B cell (primary cell): Measurements from ENCODE around the gene ROPN1. TPM values are rescaled to one million over a fixed set of nuclear protein-coding genes. Genes with fewer than 3 reads are reported as not detected.

Source experiments
- ATAC-seq: fragments of 200-7000 bp; cut with Tn5 transposase; one replicate; pipeline ENCODE4 v1.10.0; 2021; ENCODE audit warnings: low read depth, mild to moderate bottlenecking, moderate number of reproducible peaks, moderate library complexity
- CTCF ChIA-PET: fragments of 350-600 bp; sonication (Branson Sonifier 250); formaldehyde crosslinking; loops from one replicate; lab custom pipeline; 2021; ENCODE audit warnings: antibody characterized with exemption, inconsistent platforms; lab: Charles Lee
- POLR2A ChIA-PET: fragments of 350-600 bp; sonication (Branson Sonifier 250); formaldehyde crosslinking; loops from one replicate; lab custom pipeline; 2021; ENCODE audit warnings: antibody characterized with exemption; lab: Charles Lee
- DNase-seq: peaks from one replicate; pipeline ENCODE4 v3.0.0; 2013
- H2AFZ ChIP-seq: 2 replicates; pipeline ENCODE4 v1.6.1; 2012; ENCODE audit warnings: mild to moderate bottlenecking, low read depth, low read length; ENCODE audit not compliant: insufficient read depth, poor library complexity, severe bottlenecking
- H3K27ac ChIP-seq, 2 donors: 1 replicate in 1 of 2; 2 replicates in 1 of 2; pipeline ENCODE4 v1.5.1; 2012 to 2013; ENCODE audit warnings: low read length in 2 of 2, mild to moderate bottlenecking in 2 of 2, moderate library complexity in 1 of 2
- H3K27me3 ChIP-seq, 4 experiments: fragments of 200-600 bp in 1 of 4; sonication (generic) in 1 of 4; replicated peaks in 1 of 4; 1 replicate in 2 of 4; 2 replicates in 2 of 4; pipeline versions ENCODE4 v1.6.1 to v1.7.0; 2013 to 2016; ENCODE audit warnings: low read length in 3 of 4, mild to moderate bottlenecking in 2 of 4, mixed read lengths in 1 of 4, moderate library complexity in 1 of 4; ENCODE audit not compliant: insufficient read depth in 4 of 4, control insufficient read depth in 3 of 4; ENCODE audit errors: control extremely low read depth in 1 of 4
- H3K36me3 ChIP-seq, 2 experiments: replicated peaks in 1 of 2; 1 replicate in 1 of 2; 2 replicates in 1 of 2; pipeline versions ENCODE4 v1.6.1 to v1.7.1; 2013; ENCODE audit warnings: low read length in 1 of 2; ENCODE audit not compliant: insufficient read depth in 2 of 2, control insufficient read depth in 1 of 2; ENCODE audit errors: control extremely low read depth in 1 of 2, extremely low read depth in 1 of 2
- H3K4me1 ChIP-seq, 2 donors: fragments of 200-600 bp in 1 of 2; sonication (generic) in 1 of 2; 1 replicate in 1 of 2; 2 replicates in 1 of 2; pipeline versions ENCODE4 v1.5.1 to v1.6.1; 2013 to 2017; ENCODE audit warnings: low read length in 2 of 2; ENCODE audit not compliant: control insufficient read depth in 2 of 2, insufficient read depth in 2 of 2
- H3K4me2 ChIP-seq: replicated peaks from 2 replicates; pipeline ENCODE3; 2012; ENCODE audit warnings: mild to moderate bottlenecking, low read depth, low read length; ENCODE audit not compliant: poor library complexity, severe bottlenecking
- H3K4me3 ChIP-seq, 5 experiments: fragments of 200-600 bp in 1 of 5; sonication (generic) in 1 of 5; 1 replicate in 3 of 5; 2 replicates in 2 of 5; pipeline versions ENCODE4 v1.5.1 to v1.7.0; 2011 to 2016; ENCODE audit warnings: low read length in 4 of 5, mild to moderate bottlenecking in 4 of 5, low read depth in 2 of 5, control low read depth in 1 of 5, moderate library complexity in 1 of 5; ENCODE audit not compliant: insufficient read depth in 1 of 5; ENCODE audit errors: control extremely low read depth in 1 of 5, extremely low read depth in 1 of 5
- H3K79me2 ChIP-seq: fragments of 200-600 bp; sonication (generic); one replicate; pipeline ENCODE4 v1.6.0; 2016; ENCODE audit warnings: low read length; ENCODE audit not compliant: control insufficient read depth, insufficient read depth
- H3K9ac ChIP-seq: fragments of 200-600 bp; sonication (generic); 2 replicates; pipeline ENCODE4 v1.6.1; 2017; ENCODE audit warnings: mild to moderate bottlenecking, low read length, moderate library complexity
- H3K9me3 ChIP-seq, 3 donors: one replicate each; pipeline versions ENCODE4 v1.6.1 to v1.7.1; 2013; ENCODE audit warnings: low read length in 2 of 3; ENCODE audit not compliant: control insufficient read depth in 2 of 3, insufficient read depth in 1 of 3; ENCODE audit errors: control extremely low read depth in 1 of 3
- H4K20me1 ChIP-seq: 2 replicates; pipeline ENCODE4 v1.6.0; 2012; ENCODE audit warnings: mild to moderate bottlenecking, low read length; ENCODE audit not compliant: insufficient read depth, control insufficient read depth, poor library complexity, severe bottlenecking
- H3K27ac Mint-ChIP-seq: one replicate; pipeline ENCODE4 v1.8.0; 2021; ENCODE audit warnings: mixed read lengths
- H3K27me3 Mint-ChIP-seq: one replicate; pipeline ENCODE4 v1.8.0; 2021; ENCODE audit warnings: mixed read lengths
- H3K4me1 Mint-ChIP-seq: one replicate; pipeline ENCODE4 v1.8.0; 2021; ENCODE audit warnings: mixed read lengths
- H3K4me3 Mint-ChIP-seq: one replicate; pipeline ENCODE4 v1.8.0; 2021; ENCODE audit warnings: mixed read lengths
- H3K9me3 Mint-ChIP-seq: one replicate; pipeline ENCODE4 v1.8.0; 2022; ENCODE audit warnings: mixed read lengths; ENCODE audit not compliant: insufficient read depth
- EZH2 ChIP-seq: IDR thresholded peaks from 2 replicates; pipeline ENCODE4 v1.6.1; 2012; ENCODE audit warnings: borderline replicate concordance, low read depth, mild to moderate bottlenecking, moderate library complexity, low read length; ENCODE audit not compliant: insufficient read depth, poor library complexity, severe bottlenecking
- WGBS: methylation state at CpG from one replicate; pipeline ENCODE4 v1.1.5; 2013; ENCODE audit warnings: missing lambda C conversion rate; ENCODE audit not compliant: insufficient coverage; 5-methylcytosine and 5-hydroxymethylcytosine counted together
- intact Hi-C: fragments of 100-400 bp; cut with micrococcal nuclease; formaldehyde crosslinking; loops from one replicate; pipeline ENCODE4 v1.10.0; 2022
- polyA plus RNA-seq: library from polyadenylated mRNA; depleted of rRNA; stranded (reverse); fragments of >200 nt; gene quantifications from 2 replicates; pipeline ENCODE4 v1.2.3, GENCODE V29; 2012
- total RNA-seq, 2 donors: library from RNA; stranded (reverse); fragments of 120-200 nt in 1 of 2; gene quantifications; 1 replicate in 1 of 2; 2 replicates in 1 of 2; pipeline versions ENCODE4 v1.2.3 to v1.2.4, GENCODE V29; 2013 to 2022
- TF ChIP-seq, protein P1 (sequence below): fragments of 200-600 bp; IDR thresholded peaks from one replicate; pipeline ENCODE4 v1.8.0; 2022; ENCODE audit warnings: antibody characterized with exemption, mild to moderate bottlenecking

The ROPN1 gene
- total and polyA plus RNA-seq, 2 donors (not counting 1 experiment from before 2014, with no cell fraction given): not detected

DNA sequence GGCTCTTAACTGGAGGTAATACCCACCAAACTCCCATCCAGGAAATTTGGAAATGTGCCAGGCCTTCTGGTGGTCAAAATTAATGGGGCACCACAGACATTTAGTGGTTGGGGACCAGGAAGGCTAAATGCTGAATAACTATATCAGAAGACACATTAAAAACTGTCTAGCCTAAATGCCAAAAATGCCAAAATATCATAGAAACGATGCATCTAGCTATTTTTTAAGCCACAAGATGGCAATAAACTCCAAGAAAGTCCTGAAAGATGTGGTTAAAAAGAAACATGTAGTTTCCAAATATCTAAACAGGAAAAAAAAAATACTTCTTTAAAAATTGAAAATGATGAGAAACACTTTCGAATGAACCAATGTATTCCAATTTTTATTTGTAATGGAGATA is 50.8 kb downstream of the ROPN1 start:
- intact Hi-C loops: no loop called here
- CTCF ChIA-PET: interaction anchor here (1.1 to 1.2 kb wide), 3 partner anchors 39 to 139 kb away, joined by 3 to 6 read pairs (median 5); partner anchors contain the start of gene KALRN

DNA sequence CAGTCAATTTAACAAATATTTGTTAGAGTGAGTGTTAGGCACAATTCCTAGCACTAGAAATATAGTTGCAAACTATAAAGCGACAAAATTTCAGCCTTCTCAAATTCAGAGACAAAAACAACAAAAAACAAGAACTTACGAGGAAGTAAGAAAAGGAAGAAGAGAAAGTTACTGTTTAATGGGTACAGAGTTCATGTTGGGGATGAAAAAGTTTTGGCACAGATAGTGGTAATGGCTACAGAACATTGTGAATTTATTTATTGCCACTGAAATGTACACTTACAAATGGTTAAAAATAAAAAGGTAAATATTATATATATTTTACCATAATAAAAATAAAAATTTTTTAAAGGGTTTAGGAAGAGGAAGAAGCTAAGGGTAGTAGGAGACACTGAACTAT is 52.2 kb downstream of the ROPN1 start:
- ChIA-PET POLR2A (no interaction called here), CTCF (no interaction called here)
- H3K9ac ChIP-seq: no peak overlapping the region
- DNase-seq: no peak
- Mint-ChIP-seq H3K27ac (no peak overlapping the region), H3K27me3 (no peaks in the 10 kb centered on the region), H3K4me3 (no peak overlapping the region), H3K4me1 (no peaks in the 10 kb centered on the region), H3K9me3 (no peaks in the 10 kb centered on the region)
- ATAC-seq: no peak
- intact Hi-C loops: no loop called here
- no peak overlapping the region for H2AFZ ChIP-seq
- H3K4me2 ChIP-seq: no peak overlapping the region
- no peaks in the 10 kb centered on the region for H3K9me3 ChIP-seq
- no CpG with 5 or more reads among the region's 2 CpGs for WGBS
- no peaks in the 10 kb centered on the region for H3K27me3 ChIP-seq
- no peak for TF ChIP-seq EZH2
- TF ChIP-seq, protein P1, sequence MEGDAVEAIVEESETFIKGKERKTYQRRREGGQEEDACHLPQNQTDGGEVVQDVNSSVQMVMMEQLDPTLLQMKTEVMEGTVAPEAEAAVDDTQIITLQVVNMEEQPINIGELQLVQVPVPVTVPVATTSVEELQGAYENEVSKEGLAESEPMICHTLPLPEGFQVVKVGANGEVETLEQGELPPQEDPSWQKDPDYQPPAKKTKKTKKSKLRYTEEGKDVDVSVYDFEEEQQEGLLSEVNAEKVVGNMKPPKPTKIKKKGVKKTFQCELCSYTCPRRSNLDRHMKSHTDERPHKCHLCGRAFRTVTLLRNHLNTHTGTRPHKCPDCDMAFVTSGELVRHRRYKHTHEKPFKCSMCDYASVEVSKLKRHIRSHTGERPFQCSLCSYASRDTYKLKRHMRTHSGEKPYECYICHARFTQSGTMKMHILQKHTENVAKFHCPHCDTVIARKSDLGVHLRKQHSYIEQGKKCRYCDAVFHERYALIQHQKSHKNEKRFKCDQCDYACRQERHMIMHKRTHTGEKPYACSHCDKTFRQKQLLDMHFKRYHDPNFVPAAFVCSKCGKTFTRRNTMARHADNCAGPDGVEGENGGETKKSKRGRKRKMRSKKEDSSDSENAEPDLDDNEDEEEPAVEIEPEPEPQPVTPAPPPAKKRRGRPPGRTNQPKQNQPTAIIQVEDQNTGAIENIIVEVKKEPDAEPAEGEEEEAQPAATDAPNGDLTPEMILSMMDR: no peak
- no peak overlapping the region for H3K27ac ChIP-seq
- H3K4me1 ChIP-seq: no peaks in the 10 kb centered on the region
- no peaks in the 10 kb centered on the region for H3K79me2 ChIP-seq
- no peak overlapping the region for H3K4me3 ChIP-seq
- peaks cover 4 to 9% of the 10 kb centered on the region in 2 experiments for H3K36me3 ChIP-seq
- H4K20me1 ChIP-seq: no peaks in the 10 kb centered on the region

More for the DNA sequence above, 50.8 kb downstream of the ROPN1 start:
- no peak overlapping the region for H3K27ac ChIP-seq
- no peak overlapping the region for H3K4me2 ChIP-seq
- no peaks in the 10 kb centered on the region for H3K9me3 ChIP-seq
- no peak overlapping the region for H3K9ac ChIP-seq
- Mint-ChIP-seq H3K4me3 (no peak overlapping the region), H3K4me1 (no peaks in the 10 kb centered on the region), H3K27me3 (no peaks in the 10 kb centered on the region), H3K27ac (no peak overlapping the region), H3K9me3 (no peaks in the 10 kb centered on the region)
- no CpG with 5 or more reads among the region's 2 CpGs for WGBS
- DNase-seq (no peak), ATAC-seq (no peak)
- H4K20me1 ChIP-seq: no peaks in the 10 kb centered on the region
- no peak overlapping the region for H3K4me3 ChIP-seq
- H2AFZ ChIP-seq: no peak overlapping the region
- H3K36me3 ChIP-seq: peaks cover 4 to 9% of the 10 kb centered on the region in 2 experiments
- TF ChIP-seq EZH2: no peak
- TF ChIP-seq, protein P1: no peak
- H3K27me3 ChIP-seq: no peaks in the 10 kb centered on the region
- H3K4me1 ChIP-seq: no peaks in the 10 kb centered on the region
- H3K79me2 ChIP-seq: no peaks in the 10 kb centered on the region
- POLR2A ChIA-PET: no interaction called here
